Fibroblast of villous mesenchyme (primary cell): ENCODE results near the gene ALPL. TPM values are rescaled to one million over a fixed set of nuclear protein-coding genes. Genes with fewer than 3 reads are reported as not detected.
A peak's percentile ranks its signal among the peaks of the same experiment; 100 is the strongest.

Experiments
- DNase-seq: peaks from one replicate; pipeline ENCODE4 v3.0.0-alpha.2; 2010; ENCODE audit warnings: low read depth
- H3K4me3 ChIP-seq: 2 replicates; pipeline ENCODE4 v1.5.1; 2011; ENCODE audit warnings: low read depth, mild to moderate bottlenecking, low read length
- CTCF ChIP-seq: IDR thresholded peaks from 2 replicates; pipeline ENCODE4 v1.5.1; 2012; ENCODE audit warnings: low read depth, mild to moderate bottlenecking, low read length; ENCODE audit not compliant: insufficient read depth
- total RNA-seq: library from RNA; depleted of rRNA; stranded (reverse); fragments of >200 nt; gene quantifications from 2 replicates; pipeline ENCODE4 v1.2.3, GENCODE V29; 2012

Gene ALPL
- total RNA-seq, 1 donor: 1.7 TPM

GRCh38 chr1:21593231-21593630, 84.0 kb downstream of the ALPL start:
- DNase-seq: no peak
- no peak for TF ChIP-seq CTCF
- no peak overlapping the region for H3K4me3 ChIP-seq

- TF ChIP-seq CTCF: no peak
- H3K4me3 ChIP-seq: no peak overlapping the region
- no peak for DNase-seq
These were observed 85.3 kb downstream of the ALPL start for GRCh38 chr1:21594501-21594900.

GRCh38 chr1:21594935-21595897, 86.0 kb downstream of the ALPL start:
- no peak overlapping the region for H3K4me3 ChIP-seq
- DNase-seq: peak; percentile 42

GRCh38 chr1:21596174-21596573, 87.0 kb downstream of the ALPL start:
- no peak for DNase-seq
- TF ChIP-seq CTCF: no peak
- H3K4me3 ChIP-seq: no peak overlapping the region

More at GRCh38 chr1:21594935-21595897, 86.0 kb downstream of the ALPL start:
- TF ChIP-seq CTCF: peak; percentile 77

- no peak overlapping the region for H3K4me3 ChIP-seq
- no peak for TF ChIP-seq CTCF
- DNase-seq: no peak
These were observed 87.4 kb downstream of the ALPL start for GRCh38 chr1:21596628-21597027.

- no peak overlapping the region for H3K4me3 ChIP-seq
- no peak for DNase-seq
- TF ChIP-seq CTCF: no peak
These were observed 88.5 kb downstream of the ALPL start for GRCh38 chr1:21597753-21598152.

GRCh38 chr1:21598417-21598816, 89.2 kb downstream of the ALPL start:
- no peak for TF ChIP-seq CTCF
- H3K4me3 ChIP-seq: no peak overlapping the region
- DNase-seq: no peak
